HepG2 (cell line): ENCODE results near the gene AGAP1. TPM values are rescaled to one million over a fixed set of nuclear protein-coding genes. Genes with fewer than 3 reads are reported as not detected.

Experiments
- ATAC-seq: fragments of 200-7000 bp; cut with Tn5 transposase; 3 replicates; pipeline ENCODE4 v1.9.1; 2020; ENCODE audit warnings: mild to moderate bottlenecking, moderate library complexity
- BruUV-seq: library from RNA; stranded (reverse); fragments of 400-500 nt; replicated peaks from 2 replicates; lab custom pipeline; 2021; lab: Mats Ljungman, UMichigan
- CTCF ChIA-PET: fragments of 300-600 bp; formaldehyde crosslinking; extraction: SDS; loops from one replicate; lab custom pipeline; 2021; ENCODE audit warnings: low total read pairs, inconsistent platforms, low intra/inter-chr PET ratio; lab: Yijun Ruan, JAX
- POLR2A ChIA-PET: fragments of 350-600 bp; sonication (Branson Sonifier 250); formaldehyde crosslinking; loops from one replicate; lab custom pipeline; 2020; ENCODE audit warnings: antibody characterized with exemption, inconsistent platforms; lab: Yijun Ruan, JAX
- DNase-seq: peaks from one replicate; pipeline ENCODE4 v3.0.0-alpha.2; 2015; ENCODE audit warnings: low spot score
- FAIRE-seq: peaks from 3 replicates; lab custom pipeline; 2011; peaks lifted over from hg19 to GRCh38; lab: Jason Lieb, UNC
- H2AFZ ChIP-seq: one replicate; pipeline ENCODE4 v1.6.1; 2011; ENCODE audit warnings: low read length, inconsistent platforms
- H3K27ac ChIP-seq: fragments of 300-600 bp; 3 replicates; pipeline ENCODE4 v1.8.0; 2011; ENCODE audit warnings: mixed run types, mild to moderate bottlenecking, mixed read lengths, low read length, inconsistent platforms; ENCODE audit not compliant: insufficient read depth; ENCODE audit errors: extremely low read length
- H3K27me3 ChIP-seq, 2 experiments: fragments of 200-600 bp in 1 of 2; 2 replicates in 1 of 2; 3 replicates in 1 of 2; pipeline versions ENCODE4 v1.6.0 to v1.8.0; 2011; ENCODE audit warnings: low read length in 2 of 2, mild to moderate bottlenecking in 2 of 2, moderate library complexity in 2 of 2, inconsistent platforms in 1 of 2; ENCODE audit not compliant: insufficient read depth in 2 of 2, control insufficient read depth in 1 of 2
- H3K36me3 ChIP-seq, 2 experiments: fragments of 200-600 bp in 1 of 2; replicated peaks in 1 of 2; 2 replicates in 1 of 2; 3 replicates in 1 of 2; pipeline versions ENCODE4 v1.5.1 to v1.8.0; 2011; ENCODE audit warnings: low read length in 2 of 2, inconsistent platforms in 1 of 2; ENCODE audit not compliant: insufficient read depth in 2 of 2, control insufficient read depth in 1 of 2
- H3K4me1 ChIP-seq: 2 replicates; pipeline ENCODE4 v1.5.1; 2012; ENCODE audit warnings: low read length, inconsistent platforms; ENCODE audit not compliant: insufficient read depth
- H3K4me2 ChIP-seq: 2 replicates; pipeline ENCODE4 v1.6.0; 2011; ENCODE audit warnings: low read depth, low read length, inconsistent platforms
- H3K4me3 ChIP-seq, 3 experiments: fragments of 200-600 bp in 1 of 3; sonication (generic), shearing (Covaris generic) in 1 of 3; replicated peaks in 1 of 3; 2 replicates each; pipeline ENCODE4 v1.5.1; 2011 to 2016; ENCODE audit warnings: low read length in 3 of 3, inconsistent platforms in 2 of 3, low read depth in 2 of 3, mild to moderate bottlenecking in 2 of 3, control low read depth in 1 of 3, mixed read lengths in 1 of 3; ENCODE audit not compliant: insufficient read depth in 1 of 3
- H3K79me2 ChIP-seq: one replicate; pipeline ENCODE4 v1.6.1; 2011; ENCODE audit warnings: low read length, inconsistent platforms; ENCODE audit not compliant: insufficient read depth
- H3K9ac ChIP-seq: 2 replicates; pipeline ENCODE4 v1.6.0; 2011; ENCODE audit warnings: mild to moderate bottlenecking, low read depth, low read length, inconsistent platforms; ENCODE audit not compliant: insufficient read depth
- H3K9me3 ChIP-seq: 2 replicates; pipeline ENCODE4 v1.5.1; 2012; ENCODE audit warnings: mild to moderate bottlenecking, low read length
- H4K20me1 ChIP-seq: 2 replicates; pipeline ENCODE4 v1.6.0; 2011; ENCODE audit warnings: inconsistent platforms, mild to moderate bottlenecking, low read length, moderate library complexity; ENCODE audit not compliant: insufficient read depth
- NFRKB ChIP-seq: fragments of 450-650 bp; IDR thresholded peaks from 2 replicates; pipeline ENCODE4 v1.6.1; 2017
- RERE ChIP-seq: IDR thresholded peaks from 2 replicates; pipeline ENCODE4 v1.6.1; 2016; ENCODE audit warnings: low read depth, missing genetic modification reagents, missing compliant biosample characterization
- TFDP2 ChIP-seq: sonication (generic); formaldehyde crosslinking; IDR thresholded peaks from 2 replicates; pipeline ENCODE4 v1.4.0; 2020; ENCODE audit warnings: missing genetic modification reagents
- THAP8 ChIP-seq: sonication (generic); formaldehyde crosslinking; IDR thresholded peaks from 2 replicates; pipeline ENCODE4 v1.5.1; 2020; ENCODE audit warnings: missing genetic modification reagents, mild to moderate bottlenecking, borderline replicate concordance
- TRAFD1 ChIP-seq: sonication (generic); formaldehyde crosslinking; IDR thresholded peaks from 2 replicates; pipeline ENCODE4 v1.5.1; 2020; ENCODE audit warnings: missing genetic modification reagents, mild to moderate bottlenecking, borderline replicate concordance
- ZNF720 ChIP-seq: sonication (generic); formaldehyde crosslinking; IDR thresholded peaks from 2 replicates; pipeline ENCODE4 v1.4.0; 2020; ENCODE audit warnings: missing genetic modification reagents
- ZNF777 ChIP-seq: sonication (generic); formaldehyde crosslinking; IDR thresholded peaks from 2 replicates; pipeline ENCODE4 v1.4.0; 2020; ENCODE audit warnings: missing genetic modification reagents
- WGBS: methylation state at CpG from one replicate; pipeline ENCODE4 v1.1.6; 2017; ENCODE audit warnings: low lambda C conversion rate; 5-methylcytosine and 5-hydroxymethylcytosine counted together
- in situ Hi-C: cut with HindIII; loops from 2 replicates; pipeline ENCODE4 v1.10.0; 2017; ENCODE audit warnings: low pct_unique_long_range_greater_than_20kb; ENCODE audit not compliant: extremely low pct_ligation_motif_present
- intact Hi-C: fragments of 100-400 bp; cut with micrococcal nuclease; formaldehyde crosslinking; loops from one replicate; pipeline ENCODE4 v1.10.0; 2022; ENCODE audit not compliant: unreplicated experiment
- polyA plus RNA-seq, 8 experiments: library from polyadenylated mRNA; depleted of rRNA in 3 of 8; stranded (reverse) in 7 of 8; unstranded in 1 of 8; fragments of >200 nt; fragmentation: Illumina TruSeq in 4 of 8; extraction: Trizol in 4 of 8; gene quantifications; 2 replicates each; pipeline versions ENCODE4 v1.2.1 to v1.2.3, GENCODE V29; 2011 to 2016; ENCODE audit warnings: low read depth in 4 of 8, missing spikeins in 1 of 8, mixed read lengths in 1 of 8; ENCODE audit not compliant: insufficient read depth in 1 of 8
- total RNA-seq, 5 experiments: library from RNA; depleted of rRNA; stranded (reverse); fragments of >200 nt; fragmentation: Illumina TruSeq; extraction: Trizol; gene quantifications; 2 replicates each; pipeline ENCODE4 v1.2.3, GENCODE V29; 2016; ENCODE audit warnings: low read depth in 1 of 5
- TF ChIP-seq, protein P1 (sequence below): sonication (generic); formaldehyde crosslinking; IDR thresholded peaks from 2 replicates; pipeline ENCODE4 v1.4.0; 2020; ENCODE audit warnings: low read depth, missing genetic modification reagents

The AGAP1 gene
- total and polyA plus RNA-seq, 2 of the 13 experiments (the other 11 are each of a cell fraction or from before 2014, with no cell fraction given), result 21.2 to 32.7 TPM

DNA sequence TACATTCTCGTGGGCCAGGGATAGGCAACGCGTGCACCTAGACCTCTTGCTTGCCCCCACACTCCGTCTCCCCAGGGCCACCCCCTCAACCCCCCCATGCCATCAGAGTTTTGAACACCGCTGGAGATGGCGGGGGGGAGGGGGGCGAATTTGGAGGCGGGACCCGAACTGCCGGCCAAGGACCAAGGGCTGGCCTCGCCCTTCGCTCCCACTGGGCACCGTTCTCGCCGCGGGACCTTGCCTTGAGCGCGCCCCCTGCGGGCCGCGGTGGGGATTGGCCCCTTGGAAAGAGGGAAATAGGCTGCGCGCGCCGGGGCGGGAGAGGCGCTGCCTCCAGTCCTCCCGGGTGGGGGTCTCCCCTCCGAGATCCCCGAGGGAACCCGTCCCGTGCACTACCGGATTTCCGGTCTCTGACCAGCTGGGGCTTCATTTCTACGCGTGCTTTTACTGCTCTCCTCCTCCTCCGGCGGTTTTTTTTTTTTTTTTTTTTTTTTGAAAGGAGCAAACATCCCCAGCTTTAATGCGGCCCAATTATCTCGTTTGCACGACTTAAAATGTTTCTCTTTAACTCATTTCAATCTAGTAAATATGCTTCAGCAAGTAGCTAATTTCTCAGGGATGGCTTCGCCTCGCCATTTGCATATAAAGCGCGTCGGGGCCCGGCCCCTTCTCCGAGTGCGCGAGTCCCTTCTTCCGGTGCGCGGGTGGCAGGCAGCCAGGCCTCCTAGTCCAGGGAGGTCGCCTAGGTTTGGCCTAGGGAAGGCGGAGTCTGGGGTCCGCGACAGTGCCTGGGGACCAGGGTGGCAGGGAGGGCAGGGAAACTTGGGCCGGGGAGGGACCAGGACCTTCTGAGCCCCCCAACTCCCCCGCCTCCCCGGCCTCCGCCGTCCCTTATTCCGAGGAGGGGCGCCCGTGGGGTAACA lies 684.4 kb downstream of the AGAP1 start:
- Histone ChIP-seq H3K4me3 (peak overlapping the region; percentile 51 to 69 (median 52)), H3K9me3 (no peaks in the 10 kb centered on the region), H3K27ac (no peak overlapping the region), H3K4me1 (0 out of 2 replicates have a peak, but pooled peaks cover 9% of the 10 kb centered on the region), H2AFZ (no peak overlapping the region), H3K36me3 (no peaks in the 10 kb centered on the region), H4K20me1 (peaks cover 3% of the 10 kb centered on the region; the same call in 1 of the 2 replicates), H3K9ac (no peak overlapping the region), H3K4me2 (peak overlapping the region; percentile 76), H3K79me2 (no peaks in the 10 kb centered on the region), H3K27me3 (peaks cover 13 to 61% of the 10 kb centered on the region in 2 experiments; a peak in 4 of 5 replicates)
- ATAC-seq, result peak; percentile 81
- intact Hi-C loops (no loop called here), in situ Hi-C loops (loop anchor here (5.0 kb wide), 1 partner anchor 401 kb away; no protein-coding TSS in a partner anchor)
- no peak for FAIRE-seq
- DNase-seq, result peak; percentile 54
- 36% methylated on average over 55 of the region's 65 CpGs for WGBS
- ChIA-PET CTCF (interaction anchor here (0.8 to 2.1 kb wide), 4 partner anchors 242 to 412 kb away, joined by 3 to 15 read pairs (median 7); no protein-coding TSS in a partner anchor), POLR2A (no interaction called here)
- BruUV-seq, result no TSS peak
- no peak for TF ChIP-seq THAP8 (CRISPR knock-in tag)
- peak; percentile 44; the same call in 1 of the 2 replicates for TF ChIP-seq TFDP2 (CRISPR knock-in tag)
- no peak for TF ChIP-seq RERE (CRISPR knock-in tag)
- TF ChIP-seq NFRKB, result no peak
- TF ChIP-seq TRAFD1 (CRISPR knock-in tag), result no peak
- TF ChIP-seq, protein P1, sequence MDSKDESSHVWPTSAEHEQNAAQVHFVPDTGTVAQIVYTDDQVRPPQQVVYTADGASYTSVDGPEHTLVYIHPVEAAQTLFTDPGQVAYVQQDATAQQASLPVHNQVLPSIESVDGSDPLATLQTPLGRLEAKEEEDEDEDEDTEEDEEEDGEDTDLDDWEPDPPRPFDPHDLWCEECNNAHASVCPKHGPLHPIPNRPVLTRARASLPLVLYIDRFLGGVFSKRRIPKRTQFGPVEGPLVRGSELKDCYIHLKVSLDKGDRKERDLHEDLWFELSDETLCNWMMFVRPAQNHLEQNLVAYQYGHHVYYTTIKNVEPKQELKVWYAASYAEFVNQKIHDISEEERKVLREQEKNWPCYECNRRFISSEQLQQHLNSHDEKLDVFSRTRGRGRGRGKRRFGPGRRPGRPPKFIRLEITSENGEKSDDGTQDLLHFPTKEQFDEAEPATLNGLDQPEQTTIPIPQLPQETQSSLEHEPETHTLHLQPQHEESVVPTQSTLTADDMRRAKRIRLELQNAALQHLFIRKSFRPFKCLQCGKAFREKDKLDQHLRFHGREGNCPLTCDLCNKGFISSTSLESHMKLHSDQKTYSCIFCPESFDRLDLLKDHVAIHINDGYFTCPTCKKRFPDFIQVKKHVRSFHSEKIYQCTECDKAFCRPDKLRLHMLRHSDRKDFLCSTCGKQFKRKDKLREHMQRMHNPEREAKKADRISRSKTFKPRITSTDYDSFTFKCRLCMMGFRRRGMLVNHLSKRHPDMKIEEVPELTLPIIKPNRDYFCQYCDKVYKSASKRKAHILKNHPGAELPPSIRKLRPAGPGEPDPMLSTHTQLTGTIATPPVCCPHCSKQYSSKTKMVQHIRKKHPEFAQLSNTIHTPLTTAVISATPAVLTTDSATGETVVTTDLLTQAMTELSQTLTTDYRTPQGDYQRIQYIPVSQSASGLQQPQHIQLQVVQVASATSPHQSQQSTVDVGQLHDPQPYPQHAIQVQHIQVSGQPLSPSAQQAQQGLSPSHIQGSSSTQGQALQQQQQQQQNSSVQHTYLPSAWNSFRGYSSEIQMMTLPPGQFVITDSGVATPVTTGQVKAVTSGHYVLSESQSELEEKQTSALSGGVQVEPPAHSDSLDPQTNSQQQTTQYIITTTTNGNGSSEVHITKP (CRISPR knock-in tag), result 0 out of 2 replicates have a peak, but pooled peaks have one; percentile 36
- TF ChIP-seq ZNF720 (CRISPR knock-in tag), result no peak
- TF ChIP-seq ZNF777 (CRISPR knock-in tag), result peak; percentile 58; the same call in 1 of the 2 replicates
